Measurements from ENCODE around the gene ZNF580. TPM values are rescaled to one million over a fixed set of nuclear protein-coding genes. Genes with fewer than 3 reads are reported as not detected.

ZNF580 gene
- total RNA-seq, 1 experiment from 2014 or later = 15.2 TPM

DNA sequence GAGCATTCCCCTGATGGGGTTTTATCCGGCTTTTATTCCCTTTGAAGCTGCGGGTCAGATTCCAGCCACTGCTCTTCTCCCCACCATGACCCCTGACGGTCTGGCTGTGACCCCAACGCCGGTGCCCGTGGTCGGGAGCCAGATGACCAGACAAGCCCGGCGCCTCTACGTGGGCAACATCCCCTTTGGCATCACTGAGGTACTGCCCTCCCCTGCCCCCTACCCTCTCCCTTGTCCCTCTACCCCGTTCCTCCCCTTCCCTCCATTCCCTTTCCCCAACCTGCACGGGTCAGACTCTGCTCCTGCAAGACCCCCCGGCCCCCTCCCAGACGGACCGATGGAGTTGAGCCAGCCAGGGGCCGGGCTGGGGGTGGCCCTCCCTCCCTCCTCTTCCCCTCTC is 20.2 kb downstream of the ZNF580 start:
- CTCF ChIA-PET = no interaction called here
- BruUV-seq (replicated peaks) = no TSS peak

DNA sequence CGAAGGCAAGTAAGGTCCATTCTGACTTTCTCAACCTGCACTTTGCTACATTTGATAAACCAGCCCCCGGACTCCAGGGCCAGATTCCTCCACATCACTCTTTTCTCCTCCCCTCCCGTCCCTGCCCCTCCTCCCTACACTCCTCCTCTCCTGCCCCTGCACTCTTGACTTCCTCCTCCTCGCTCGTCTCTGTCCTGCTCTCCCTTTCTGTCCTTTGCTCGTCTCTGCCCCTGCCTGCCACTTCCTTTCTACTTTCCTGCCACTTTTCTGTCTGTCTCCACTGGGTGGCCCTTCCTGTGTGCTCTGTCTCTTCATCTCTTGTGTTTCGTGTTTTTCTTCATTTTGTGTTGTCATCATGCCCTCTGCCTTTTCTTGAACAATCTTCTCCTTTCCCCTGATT is 21.0 kb downstream of the ZNF580 start:
- peaks cover 74% of the 10 kb centered on the region for H3K36me3 ChIP-seq (ENCODE audit: low read depth, low read length)
- intact Hi-C loops (cut with micrococcal nuclease) = no loop called here
- H3K9me2 ChIP-seq (replicated peaks; ENCODE audit: low read length) = no peaks in the 10 kb centered on the region
- H2AFZ ChIP-seq (ENCODE audit: low read length) = no peak overlapping the region
- H3K4me1 ChIP-seq (ENCODE audit: insufficient read depth, low read length) = peaks cover 12% of the 10 kb centered on the region
- CTCF ChIA-PET = no interaction called here
- H3K27me3 ChIP-seq (ENCODE audit: low read length) = no peaks in the 10 kb centered on the region
- peaks cover 70% of the 10 kb centered on the region for H4K20me1 ChIP-seq (ENCODE audit: low read length)
- H3F3A ChIP-seq (ENCODE audit: low read length, unreplicated experiment) = no peaks in the 10 kb centered on the region
- BruUV-seq (replicated peaks) = no TSS peak
- H3K9ac ChIP-seq (ENCODE audit: low read length) = no peak overlapping the region
- DNase-seq (no peak), ATAC-seq (no peak)
- H3K27ac ChIP-seq (ENCODE audit: low read length) = no peak overlapping the region
- H3K4me2 ChIP-seq (ENCODE audit: low read length) = no peak overlapping the region
- H3K9me3 ChIP-seq (ENCODE audit: low read length) = no peaks in the 10 kb centered on the region
- peaks cover 96% of the 10 kb centered on the region for H3K79me2 ChIP-seq (ENCODE audit: low read length)
- POLR2A ChIA-PET (ENCODE audit: unreplicated experiment) = no interaction called here
- H3K4me3 ChIP-seq (ENCODE audit: low read length) = no peak overlapping the region
- TF ChIP-seq, protein P1, sequence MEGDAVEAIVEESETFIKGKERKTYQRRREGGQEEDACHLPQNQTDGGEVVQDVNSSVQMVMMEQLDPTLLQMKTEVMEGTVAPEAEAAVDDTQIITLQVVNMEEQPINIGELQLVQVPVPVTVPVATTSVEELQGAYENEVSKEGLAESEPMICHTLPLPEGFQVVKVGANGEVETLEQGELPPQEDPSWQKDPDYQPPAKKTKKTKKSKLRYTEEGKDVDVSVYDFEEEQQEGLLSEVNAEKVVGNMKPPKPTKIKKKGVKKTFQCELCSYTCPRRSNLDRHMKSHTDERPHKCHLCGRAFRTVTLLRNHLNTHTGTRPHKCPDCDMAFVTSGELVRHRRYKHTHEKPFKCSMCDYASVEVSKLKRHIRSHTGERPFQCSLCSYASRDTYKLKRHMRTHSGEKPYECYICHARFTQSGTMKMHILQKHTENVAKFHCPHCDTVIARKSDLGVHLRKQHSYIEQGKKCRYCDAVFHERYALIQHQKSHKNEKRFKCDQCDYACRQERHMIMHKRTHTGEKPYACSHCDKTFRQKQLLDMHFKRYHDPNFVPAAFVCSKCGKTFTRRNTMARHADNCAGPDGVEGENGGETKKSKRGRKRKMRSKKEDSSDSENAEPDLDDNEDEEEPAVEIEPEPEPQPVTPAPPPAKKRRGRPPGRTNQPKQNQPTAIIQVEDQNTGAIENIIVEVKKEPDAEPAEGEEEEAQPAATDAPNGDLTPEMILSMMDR (conservative IDR thresholded peaks at IDR 0.05; ENCODE audit: low read depth, low read length) = no peak
- no peak for TF ChIP-seq EZH2phosphoT487 (IDR thresholded peaks at IDR 0.05; ENCODE audit: borderline replicate concordance, low read length)

More for the DNA sequence above, 20.2 kb downstream of the ZNF580 start:
- ATAC-seq (no peak), DNase-seq (no peak)
- H3K9me2 ChIP-seq (replicated peaks; ENCODE audit: low read length) = no peaks in the 10 kb centered on the region
- peaks cover 12% of the 10 kb centered on the region for H3K4me1 ChIP-seq (ENCODE audit: insufficient read depth, low read length)
- no peaks in the 10 kb centered on the region for H3K9me3 ChIP-seq (ENCODE audit: low read length)
- H3K4me2 ChIP-seq (ENCODE audit: low read length) = no peak overlapping the region
- peaks cover 70% of the 10 kb centered on the region for H4K20me1 ChIP-seq (ENCODE audit: low read length)
- TF ChIP-seq EZH2phosphoT487 (IDR thresholded peaks at IDR 0.05; ENCODE audit: borderline replicate concordance, low read length) (no peak), EZH2 (IDR thresholded peaks at IDR 0.05; ENCODE audit: low read length, unreplicated experiment) (no peak)
- TF ChIP-seq, protein P1 (conservative IDR thresholded peaks at IDR 0.05; ENCODE audit: low read depth, low read length) = no peak
- peaks cover 72% of the 10 kb centered on the region for H3K36me3 ChIP-seq (ENCODE audit: low read depth, low read length)
- POLR2A ChIA-PET (ENCODE audit: unreplicated experiment) = no interaction called here
- peaks cover 96% of the 10 kb centered on the region for H3K79me2 ChIP-seq (ENCODE audit: low read length)
- H3F3A ChIP-seq (ENCODE audit: low read length, unreplicated experiment) = no peaks in the 10 kb centered on the region
- no peak overlapping the region for H2AFZ ChIP-seq (ENCODE audit: low read length)
- no peak overlapping the region for H3K4me3 ChIP-seq (ENCODE audit: low read length)
- intact Hi-C loops (cut with micrococcal nuclease) = no loop called here
- H3K9ac ChIP-seq (ENCODE audit: low read length) = no peak overlapping the region
- no peaks in the 10 kb centered on the region for H3K27me3 ChIP-seq (ENCODE audit: low read length)
- H3K27ac ChIP-seq (ENCODE audit: low read length) = no peak overlapping the region

DNA sequence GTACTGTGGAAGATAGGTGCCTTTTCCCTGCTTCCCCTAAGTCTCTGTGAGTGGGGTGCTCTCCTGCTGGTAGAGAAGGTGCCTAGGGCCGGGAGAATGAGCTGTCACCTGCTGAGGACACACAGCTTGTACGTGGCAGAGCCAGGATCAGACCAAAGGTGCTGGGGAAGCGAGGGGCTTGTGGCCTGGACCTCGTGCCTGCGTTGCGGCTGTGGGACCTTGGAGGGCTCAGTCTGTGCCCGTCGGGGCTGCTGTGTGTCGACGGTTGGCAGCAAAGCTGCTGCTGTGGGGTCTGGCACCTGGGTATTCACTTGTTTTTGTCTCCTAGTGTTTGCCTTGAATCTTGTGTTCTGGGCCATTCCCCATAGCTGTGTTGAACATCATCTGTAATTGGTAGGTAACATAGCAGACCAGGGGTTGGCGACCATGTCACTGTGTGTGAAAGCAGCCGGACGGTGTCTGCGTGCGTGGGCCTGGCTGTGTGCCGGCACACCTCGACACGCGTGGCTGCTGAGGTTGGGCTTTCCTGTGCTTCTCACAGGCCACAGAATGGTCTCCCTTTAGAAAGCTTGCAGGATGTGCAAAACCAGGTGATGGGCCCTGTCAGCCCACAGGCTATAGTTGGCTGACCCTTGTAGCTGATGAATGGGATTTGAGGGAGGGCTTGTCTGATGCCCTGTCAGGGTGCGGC is 23.2 kb downstream of the ZNF580 start:
- BruUV-seq (replicated peaks) = no TSS peak
- Histone ChIP-seq H3K36me3 (ENCODE audit: low read depth, low read length) (peaks cover 81% of the 10 kb centered on the region), H3K9me2 (replicated peaks; ENCODE audit: low read length) (no peaks in the 10 kb centered on the region), H3K27ac (ENCODE audit: low read length) (no peak overlapping the region), H3K9ac (ENCODE audit: low read length) (no peak overlapping the region), H3K4me3 (ENCODE audit: low read length) (no peak overlapping the region), H3K79me2 (ENCODE audit: low read length) (peaks cover 95% of the 10 kb centered on the region), H3K4me2 (ENCODE audit: low read length) (no peak overlapping the region), H2AFZ (ENCODE audit: low read length) (no peak overlapping the region), H3K27me3 (ENCODE audit: low read length) (no peaks in the 10 kb centered on the region), H3K4me1 (ENCODE audit: insufficient read depth, low read length) (no peaks in the 10 kb centered on the region), H4K20me1 (ENCODE audit: low read length) (peaks cover 60% of the 10 kb centered on the region), H3K9me3 (ENCODE audit: low read length) (no peaks in the 10 kb centered on the region), H3F3A (ENCODE audit: low read length, unreplicated experiment) (no peaks in the 10 kb centered on the region)
- no peak for TF ChIP-seq EZH2 (IDR thresholded peaks at IDR 0.05; ENCODE audit: low read length, unreplicated experiment)
- TF ChIP-seq EZH2phosphoT487 (IDR thresholded peaks at IDR 0.05; ENCODE audit: borderline replicate concordance, low read length) = no peak
- TF ChIP-seq, protein P1 (conservative IDR thresholded peaks at IDR 0.05; ENCODE audit: low read depth, low read length) = no peak
- DNase-seq (no peak), ATAC-seq (no peak)
- intact Hi-C loops (cut with micrococcal nuclease) = no loop called here
- ChIA-PET CTCF (no interaction called here), POLR2A (ENCODE audit: unreplicated experiment) (no interaction called here)
